CD8-positive, alpha-beta memory T cell (primary cell): ENCODE results near the gene TBC1D12. TPM values are rescaled to one million over a fixed set of nuclear protein-coding genes. Genes with fewer than 3 reads are reported as not detected.

ENCODE experiments used
- CTCF ChIA-PET: fragments of 350-600 bp; sonication (Branson Sonifier 250); formaldehyde crosslinking; loops from one replicate; lab custom pipeline; 2021; ENCODE audit warnings: antibody characterized with exemption; lab: Charles Lee
- POLR2A ChIA-PET: fragments of 350-600 bp; sonication (Branson Sonifier 250); formaldehyde crosslinking; loops from one replicate; lab custom pipeline; 2021; ENCODE audit warnings: antibody characterized with exemption; lab: Charles Lee
- DNase-seq, 5 donors: peaks; one replicate each; pipeline versions ENCODE4 v3.0.0 to v3.0.0-alpha.2; 2020 to 2022; ENCODE audit warnings: mixed read lengths in 1 of 5
- H3K27ac ChIP-seq: one replicate; pipeline ENCODE4 v1.7.0; 2013; ENCODE audit warnings: low read depth, mild to moderate bottlenecking, low read length, moderate library complexity
- H3K27me3 ChIP-seq: 2 replicates; pipeline ENCODE4 v1.7.0; 2013; ENCODE audit warnings: low read length, mild to moderate bottlenecking; ENCODE audit not compliant: insufficient read depth, poor library complexity, severe bottlenecking
- H3K36me3 ChIP-seq: 2 replicates; pipeline ENCODE4 v1.7.0; 2013; ENCODE audit warnings: mild to moderate bottlenecking, low read length, moderate library complexity; ENCODE audit not compliant: insufficient read depth
- H3K4me1 ChIP-seq: 2 replicates; pipeline ENCODE4 v1.7.0; 2013; ENCODE audit warnings: mild to moderate bottlenecking, low read length, moderate library complexity; ENCODE audit not compliant: insufficient read depth
- H3K4me3 ChIP-seq: 2 replicates; pipeline ENCODE4 v1.7.0; 2013; ENCODE audit warnings: mild to moderate bottlenecking, low read length
- H3K9me3 ChIP-seq: 2 replicates; pipeline ENCODE4 v1.7.0; 2013; ENCODE audit warnings: mild to moderate bottlenecking, low read length
- H3K27ac Mint-ChIP-seq, 8 donors: one replicate each; pipeline ENCODE4 v1.8.0; 2020 to 2021; ENCODE audit warnings: mixed read lengths in 8 of 8, mild to moderate bottlenecking in 6 of 8, inconsistent platforms in 3 of 8, moderate library complexity in 3 of 8
- H3K27me3 Mint-ChIP-seq, 2 donors: one replicate each; pipeline ENCODE4 v1.8.0; 2020 to 2021; ENCODE audit warnings: mixed read lengths in 2 of 2, mild to moderate bottlenecking in 1 of 2, moderate library complexity in 1 of 2
- H3K36me3 Mint-ChIP-seq, 3 donors: one replicate each; pipeline ENCODE4 v1.8.0; 2020 to 2021; ENCODE audit warnings: mixed read lengths in 3 of 3, inconsistent platforms in 1 of 3, mild to moderate bottlenecking in 1 of 3
- H3K4me1 Mint-ChIP-seq, 3 donors: one replicate each; pipeline ENCODE4 v1.8.0; 2020 to 2021; ENCODE audit warnings: mixed read lengths in 3 of 3, inconsistent platforms in 1 of 3, mild to moderate bottlenecking in 1 of 3
- H3K4me3 Mint-ChIP-seq, 7 donors: one replicate each; pipeline ENCODE4 v1.8.0; 2020 to 2021; ENCODE audit warnings: mixed read lengths in 7 of 7, mild to moderate bottlenecking in 6 of 7, moderate library complexity in 4 of 7, inconsistent platforms in 2 of 7
- H3K9me3 Mint-ChIP-seq, 5 donors: one replicate each; pipeline ENCODE4 v1.8.0; 2020 to 2022; ENCODE audit warnings: mixed read lengths in 5 of 5, mild to moderate bottlenecking in 3 of 5, moderate library complexity in 2 of 5, inconsistent platforms in 1 of 5
- polyA plus RNA-seq: library from polyadenylated mRNA; unstranded; fragments of 300-500 nt; fragmentation: Illumina TruSeq; gene quantifications from one replicate; pipeline ENCODE4 v1.2.3, GENCODE V29; 2021
- total RNA-seq, 2 experiments: library from RNA; stranded (reverse); gene quantifications; one replicate each; pipeline ENCODE4 v1.2.3, GENCODE V29; 2021

TBC1D12 gene
- total and polyA plus RNA-seq, 3 experiments from 2014 or later, result 0.46 to 0.78 TPM; not detected in 1

DNA sequence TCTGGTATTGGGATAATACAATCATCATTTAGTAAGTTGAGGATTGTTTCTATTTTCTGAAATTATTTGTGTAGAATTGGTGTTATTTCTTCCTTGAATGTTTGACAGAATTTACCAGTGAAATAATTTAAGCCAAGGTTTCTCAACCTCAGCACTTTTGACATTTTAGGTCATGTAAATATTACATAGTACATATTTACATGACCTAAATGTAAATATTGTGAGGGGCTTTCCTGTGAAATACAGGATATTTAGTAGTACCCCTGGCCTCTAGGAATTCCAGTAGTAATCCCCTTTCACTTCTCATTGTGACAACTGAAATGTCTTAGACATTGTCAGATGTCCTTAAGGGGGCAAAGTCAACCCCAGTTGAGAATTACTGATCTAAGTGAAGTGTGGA, 59.8 kb downstream of the TBC1D12 start:
- no peak for DNase-seq
- no peaks in the 10 kb centered on the region for H3K4me1 Mint-ChIP-seq
- ChIA-PET CTCF (no interaction called here), POLR2A (no interaction called here)
- no peaks in the 10 kb centered on the region for H3K36me3 Mint-ChIP-seq
- H3K9me3 ChIP-seq, result no peaks in the 10 kb centered on the region
- H3K4me1 ChIP-seq, result no peaks in the 10 kb centered on the region
- no peak overlapping the region for H3K4me3 Mint-ChIP-seq
- H3K27ac ChIP-seq, result no peak overlapping the region
- H3K4me3 ChIP-seq, result no peak overlapping the region
- H3K9me3 Mint-ChIP-seq, result peaks cover 2 to 9% (median 5%) of the 10 kb centered on the region in 5 donors
- H3K27me3 ChIP-seq, result no peaks in the 10 kb centered on the region
- peaks cover 7 to 12% of the 10 kb centered on the region in 2 donors for H3K27me3 Mint-ChIP-seq
- no peak overlapping the region for H3K27ac Mint-ChIP-seq
- no peaks in the 10 kb centered on the region for H3K36me3 ChIP-seq

DNA sequence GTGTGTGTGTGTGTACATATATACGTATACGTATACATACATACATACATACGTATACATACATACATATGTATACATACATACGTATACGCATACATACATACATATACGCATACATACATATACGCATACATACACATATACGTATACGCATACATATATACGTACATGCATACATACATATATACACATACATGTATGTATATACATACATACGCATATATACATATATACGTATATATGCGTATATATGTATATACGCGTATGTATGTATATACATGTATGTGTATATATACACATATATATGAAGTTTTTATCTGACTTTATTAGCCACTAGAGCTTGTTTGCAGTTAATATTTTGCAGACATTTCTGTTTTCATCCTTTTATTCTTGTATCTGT, 63.3 kb downstream of the TBC1D12 start:
- Mint-ChIP-seq H3K4me1 (no peaks in the 10 kb centered on the region), H3K4me3 (no peak overlapping the region), H3K27ac (no peak overlapping the region), H3K9me3 (no peaks in the 10 kb centered on the region), H3K36me3 (no peaks in the 10 kb centered on the region), H3K27me3 (peaks cover 10 to 11% of the 10 kb centered on the region in 2 donors)
- no peaks in the 10 kb centered on the region for H3K27me3 ChIP-seq
- CTCF ChIA-PET, result no interaction called here
- POLR2A ChIA-PET, result no interaction called here
- DNase-seq, result no peak
- H3K36me3 ChIP-seq, result no peaks in the 10 kb centered on the region
- no peak overlapping the region for H3K4me3 ChIP-seq
- no peak overlapping the region for H3K27ac ChIP-seq
- no peaks in the 10 kb centered on the region for H3K4me1 ChIP-seq
- H3K9me3 ChIP-seq, result no peaks in the 10 kb centered on the region

DNA sequence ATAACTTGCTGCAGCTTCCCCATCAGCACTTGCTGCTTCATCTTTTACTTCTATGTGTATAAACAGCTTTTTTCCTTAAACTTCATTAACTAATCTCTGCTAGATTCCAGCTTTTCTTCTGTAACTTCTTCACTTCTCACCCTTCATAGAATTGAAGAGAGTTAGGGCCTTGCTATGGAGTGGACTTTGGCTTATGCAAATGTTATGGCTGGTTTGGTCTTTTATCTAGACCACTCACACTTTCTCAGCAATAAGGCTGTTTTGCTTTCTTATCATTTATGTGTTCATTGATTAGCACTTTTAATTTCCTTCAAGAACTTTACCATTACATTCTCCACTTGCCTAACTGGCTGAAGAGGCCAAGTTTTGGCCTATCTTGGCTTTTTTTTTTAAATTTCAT, 79.1 kb downstream of the TBC1D12 start:
- H3K27me3 Mint-ChIP-seq, result peaks cover 0 to 4% of the 10 kb centered on the region in 2 donors
- no peak overlapping the region for H3K27ac Mint-ChIP-seq
- Histone ChIP-seq H3K27ac (no peak overlapping the region), H3K4me1 (no peaks in the 10 kb centered on the region), H3K4me3 (no peak overlapping the region), H3K9me3 (no peaks in the 10 kb centered on the region), H3K27me3 (no peaks in the 10 kb centered on the region), H3K36me3 (no peaks in the 10 kb centered on the region)
- POLR2A ChIA-PET, result no interaction called here
- DNase-seq, result no peak
- H3K9me3 Mint-ChIP-seq, result peaks cover 2 to 5% (median 4%) of the 10 kb centered on the region in 5 donors
- CTCF ChIA-PET, result no interaction called here
- H3K4me3 Mint-ChIP-seq, result no peak overlapping the region
- no peaks in the 10 kb centered on the region for H3K4me1 Mint-ChIP-seq
- peaks cover 0 to 2% (median 0%) of the 10 kb centered on the region in 3 donors for H3K36me3 Mint-ChIP-seq

DNA sequence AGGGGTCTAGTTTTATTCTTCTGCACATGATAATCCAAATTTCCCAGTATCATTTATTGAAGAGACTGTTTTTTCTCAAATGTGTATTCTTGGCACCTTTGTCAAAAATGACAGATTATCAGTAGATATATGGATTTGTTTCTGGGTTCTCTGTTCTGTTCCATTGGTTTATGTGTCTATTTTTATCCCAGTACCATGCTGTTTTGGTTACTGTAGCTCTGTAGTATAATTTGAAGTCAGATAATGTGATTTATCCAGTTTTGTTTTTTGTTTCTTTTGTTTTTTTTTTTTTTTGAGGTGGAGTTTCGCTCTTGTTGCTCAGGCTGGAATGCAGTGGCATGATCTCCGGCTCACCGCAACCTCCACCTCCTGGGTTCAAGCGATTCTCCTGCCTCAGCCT, 81.6 kb downstream of the TBC1D12 start:
- no peak overlapping the region for H3K4me3 ChIP-seq
- Mint-ChIP-seq H3K36me3 (peaks cover 0 to 2% (median 0%) of the 10 kb centered on the region in 3 donors), H3K4me1 (no peaks in the 10 kb centered on the region), H3K27ac (no peak overlapping the region), H3K27me3 (peaks cover 0 to 9% of the 10 kb centered on the region in 2 donors), H3K9me3 (peaks cover 2 to 11% (median 4%) of the 10 kb centered on the region in 5 donors), H3K4me3 (no peak overlapping the region)
- H3K4me1 ChIP-seq, result no peaks in the 10 kb centered on the region
- POLR2A ChIA-PET, result no interaction called here
- DNase-seq, result no peak
- CTCF ChIA-PET, result no interaction called here
- H3K9me3 ChIP-seq, result no peaks in the 10 kb centered on the region
- no peak overlapping the region for H3K27ac ChIP-seq
- H3K27me3 ChIP-seq, result no peaks in the 10 kb centered on the region
- H3K36me3 ChIP-seq, result no peaks in the 10 kb centered on the region

DNA sequence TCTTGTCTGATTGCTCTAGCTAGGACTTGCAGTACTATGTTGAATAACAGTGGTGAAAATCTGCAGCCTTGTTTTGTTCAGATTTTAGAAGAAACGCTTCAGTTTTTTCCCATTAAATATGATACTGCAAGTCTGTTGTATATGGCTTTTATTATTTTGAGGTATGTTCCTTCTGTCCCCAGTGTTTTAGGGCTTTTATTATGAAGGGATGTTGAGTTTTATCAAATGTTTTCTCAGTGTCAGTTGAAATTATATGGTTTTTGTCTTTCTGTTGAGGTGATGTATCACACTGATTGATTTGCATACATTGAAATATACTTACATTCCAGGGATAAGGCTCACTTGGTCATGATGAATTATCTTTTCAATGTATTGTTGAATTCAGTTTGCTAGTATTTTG, 82.8 kb downstream of the TBC1D12 start:
- no peaks in the 10 kb centered on the region for H3K36me3 ChIP-seq
- CTCF ChIA-PET, result no interaction called here
- no peak overlapping the region for H3K4me3 ChIP-seq
- Mint-ChIP-seq H3K36me3 (peaks cover 0 to 2% (median 0%) of the 10 kb centered on the region in 3 donors), H3K4me1 (no peaks in the 10 kb centered on the region), H3K27me3 (peaks cover 4 to 12% of the 10 kb centered on the region in 2 donors), H3K9me3 (peaks cover 2 to 11% (median 4%) of the 10 kb centered on the region in 5 donors), H3K4me3 (no peak overlapping the region), H3K27ac (no peak overlapping the region)
- no peaks in the 10 kb centered on the region for H3K9me3 ChIP-seq
- no peaks in the 10 kb centered on the region for H3K27me3 ChIP-seq
- POLR2A ChIA-PET, result no interaction called here
- H3K27ac ChIP-seq, result no peak overlapping the region
- DNase-seq, result no peak
- no peaks in the 10 kb centered on the region for H3K4me1 ChIP-seq

DNA sequence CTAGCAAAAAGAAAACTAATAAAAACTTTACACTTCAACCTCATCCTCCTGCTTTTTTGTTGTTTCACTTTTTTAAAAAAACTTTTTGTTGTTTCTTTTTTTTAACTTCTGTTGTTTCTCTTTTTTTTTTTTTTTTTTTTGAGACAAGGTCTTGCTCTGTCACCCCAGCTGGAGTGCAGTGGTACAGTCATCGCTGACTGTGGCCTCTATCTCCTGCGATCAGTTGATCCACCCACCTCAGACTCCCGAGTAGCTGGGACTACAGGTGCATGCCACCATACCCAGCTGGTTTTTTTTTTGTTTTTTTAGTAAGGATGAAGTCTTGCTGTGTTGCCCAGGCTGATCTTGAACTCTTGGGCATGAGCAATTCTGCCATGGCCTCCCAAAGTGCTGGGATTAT, 85.2 kb downstream of the TBC1D12 start:
- Histone ChIP-seq H3K9me3 (no peaks in the 10 kb centered on the region), H3K27me3 (no peaks in the 10 kb centered on the region), H3K4me1 (no peaks in the 10 kb centered on the region), H3K4me3 (no peak overlapping the region), H3K27ac (no peak overlapping the region), H3K36me3 (no peaks in the 10 kb centered on the region)
- peaks cover 0 to 2% (median 0%) of the 10 kb centered on the region in 3 donors for H3K36me3 Mint-ChIP-seq
- H3K9me3 Mint-ChIP-seq, result peaks cover 2 to 11% (median 4%) of the 10 kb centered on the region in 5 donors
- no peak overlapping the region for H3K4me3 Mint-ChIP-seq
- CTCF ChIA-PET, result no interaction called here
- POLR2A ChIA-PET, result no interaction called here
- no peak overlapping the region for H3K27ac Mint-ChIP-seq
- no peaks in the 10 kb centered on the region for H3K4me1 Mint-ChIP-seq
- H3K27me3 Mint-ChIP-seq, result peaks cover 9 to 12% of the 10 kb centered on the region in 2 donors
- no peak for DNase-seq

DNA sequence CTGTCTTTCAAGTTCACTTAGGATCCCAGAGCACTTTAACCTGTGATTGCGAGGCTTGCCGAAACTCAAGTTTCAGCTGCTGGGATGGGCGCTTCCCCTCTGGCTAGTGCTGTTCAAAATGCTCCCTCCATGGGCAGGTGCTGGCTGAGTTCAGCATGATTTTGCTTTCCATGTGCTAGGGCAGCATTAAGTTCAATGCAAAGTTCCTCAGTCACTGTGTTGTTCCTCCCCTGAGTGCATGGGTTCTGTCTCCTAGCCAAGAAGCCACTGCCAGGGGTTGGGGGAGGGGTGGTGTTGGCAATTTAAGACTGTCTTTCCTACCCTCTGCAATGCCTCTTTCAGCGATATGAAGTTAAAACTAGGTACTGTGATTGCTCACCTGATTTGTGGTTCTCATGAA, 86.8 kb downstream of the TBC1D12 start:
- Histone ChIP-seq H3K4me1 (no peaks in the 10 kb centered on the region), H3K4me3 (no peak overlapping the region), H3K9me3 (no peaks in the 10 kb centered on the region), H3K27ac (no peak overlapping the region), H3K27me3 (no peaks in the 10 kb centered on the region), H3K36me3 (no peaks in the 10 kb centered on the region)
- ChIA-PET CTCF (no interaction called here), POLR2A (no interaction called here)
- Mint-ChIP-seq H3K27ac (no peak overlapping the region), H3K9me3 (peaks cover 0 to 6% (median 0%) of the 10 kb centered on the region in 5 donors), H3K27me3 (peaks cover 9 to 10% of the 10 kb centered on the region in 2 donors), H3K4me1 (no peaks in the 10 kb centered on the region), H3K4me3 (no peak overlapping the region), H3K36me3 (no peaks in the 10 kb centered on the region)
- no peak for DNase-seq

DNA sequence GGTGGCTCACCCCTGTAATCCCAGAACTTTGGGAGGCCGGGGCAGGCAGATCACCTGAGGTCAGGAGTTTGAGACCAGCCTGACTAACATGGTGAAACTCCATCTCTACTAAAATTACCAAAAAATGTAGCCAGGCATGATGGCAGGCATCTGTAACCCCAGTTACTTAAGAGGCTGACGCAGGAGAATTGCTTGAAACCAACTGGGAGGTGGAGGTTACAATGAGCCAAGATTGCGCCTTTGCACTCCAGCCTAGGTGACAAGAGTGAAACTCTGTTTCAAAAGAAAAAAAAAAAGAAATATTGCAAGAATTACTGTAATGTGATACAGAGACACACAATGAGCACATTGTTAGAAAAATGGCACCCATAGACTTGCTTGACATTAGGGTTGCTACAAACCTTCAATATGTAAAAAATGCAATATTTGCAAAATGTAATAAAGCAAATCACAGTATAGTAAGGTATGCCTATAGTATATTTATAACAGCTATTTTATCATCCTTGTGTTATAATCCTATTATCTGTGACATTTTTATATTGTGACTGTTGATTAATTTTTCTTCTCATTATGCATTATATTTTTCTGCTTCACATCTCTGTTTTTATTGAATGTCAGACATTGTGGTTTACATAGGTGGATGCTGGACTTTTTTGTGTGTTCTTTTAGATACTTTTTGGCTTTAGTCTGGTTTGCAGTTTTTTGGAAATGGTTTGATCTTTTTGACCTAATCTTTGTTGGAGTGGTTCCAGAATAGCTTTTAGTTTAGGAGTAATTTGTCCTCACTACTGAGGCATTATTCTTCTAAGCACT, 87.8 kb downstream of the TBC1D12 start:
- Histone ChIP-seq H3K27ac (no peak overlapping the region), H3K4me1 (no peaks in the 10 kb centered on the region), H3K36me3 (no peaks in the 10 kb centered on the region), H3K27me3 (no peaks in the 10 kb centered on the region), H3K4me3 (no peak overlapping the region), H3K9me3 (no peaks in the 10 kb centered on the region)
- DNase-seq, result no peak
- peaks cover 0 to 6% (median 0%) of the 10 kb centered on the region in 5 donors for H3K9me3 Mint-ChIP-seq
- H3K36me3 Mint-ChIP-seq, result no peaks in the 10 kb centered on the region
- no peaks in the 10 kb centered on the region for H3K4me1 Mint-ChIP-seq
- H3K27ac Mint-ChIP-seq, result no peak overlapping the region
- ChIA-PET POLR2A (no interaction called here), CTCF (no interaction called here)
- H3K27me3 Mint-ChIP-seq, result peaks cover 9 to 10% of the 10 kb centered on the region in 2 donors
- no peak overlapping the region for H3K4me3 Mint-ChIP-seq
